Activated CD4-positive, alpha-beta memory T cell treated with anti-CD3 and anti-CD28 coated beads, Interleukin-2, amount 10 ng/mL, durations not matched to agents 7 days and 5 days (primary cell): ENCODE data around the gene CEP70. TPM values are rescaled to one million over a fixed set of nuclear protein-coding genes. Genes with fewer than 3 reads are reported as not detected.
"Not testable (repeated sequence)": the region's sequence is repeated elsewhere in the genome, so short reads cannot be mapped to it uniquely, and the experiment has no call there.

Experiments used
- CTCF ChIA-PET: fragments of 350-600 bp; sonication (Branson Sonifier 250); formaldehyde crosslinking; loops from one replicate; lab custom pipeline; 2021; ENCODE audit warnings: antibody characterized with exemption, inconsistent platforms; lab: Charles Lee
- POLR2A ChIA-PET: fragments of 350-600 bp; sonication (Branson Sonifier 250); formaldehyde crosslinking; loops from one replicate; lab custom pipeline; 2021; ENCODE audit warnings: antibody characterized with exemption; lab: Charles Lee
- DNase-seq: peaks from one replicate; pipeline ENCODE4 v3.0.0-alpha.2; 2020
- H3K27ac Mint-ChIP-seq: one replicate; pipeline ENCODE4 v1.8.0; 2021; ENCODE audit warnings: mild to moderate bottlenecking, mixed read lengths
- H3K27me3 Mint-ChIP-seq: one replicate; pipeline ENCODE4 v1.8.0; 2021; ENCODE audit warnings: mixed read lengths
- H3K36me3 Mint-ChIP-seq: one replicate; pipeline ENCODE4 v1.8.0; 2021; ENCODE audit warnings: low read depth, mixed read lengths
- H3K4me1 Mint-ChIP-seq: one replicate; pipeline ENCODE4 v1.8.0; 2021; ENCODE audit warnings: mixed read lengths
- H3K4me3 Mint-ChIP-seq: one replicate; pipeline ENCODE4 v1.8.0; 2021; ENCODE audit warnings: mild to moderate bottlenecking, mixed read lengths
- H3K9me3 Mint-ChIP-seq: one replicate; pipeline ENCODE4 v1.8.0; 2021; ENCODE audit warnings: mixed read lengths
- total RNA-seq, 2 experiments: library from RNA; stranded (reverse); gene quantifications; one replicate each; pipeline ENCODE4 v1.2.3, GENCODE V29; 2021

CEP70 gene
- total RNA-seq, 2 experiments from 2014 or later = 9.0 to 9.6 TPM

DNA sequence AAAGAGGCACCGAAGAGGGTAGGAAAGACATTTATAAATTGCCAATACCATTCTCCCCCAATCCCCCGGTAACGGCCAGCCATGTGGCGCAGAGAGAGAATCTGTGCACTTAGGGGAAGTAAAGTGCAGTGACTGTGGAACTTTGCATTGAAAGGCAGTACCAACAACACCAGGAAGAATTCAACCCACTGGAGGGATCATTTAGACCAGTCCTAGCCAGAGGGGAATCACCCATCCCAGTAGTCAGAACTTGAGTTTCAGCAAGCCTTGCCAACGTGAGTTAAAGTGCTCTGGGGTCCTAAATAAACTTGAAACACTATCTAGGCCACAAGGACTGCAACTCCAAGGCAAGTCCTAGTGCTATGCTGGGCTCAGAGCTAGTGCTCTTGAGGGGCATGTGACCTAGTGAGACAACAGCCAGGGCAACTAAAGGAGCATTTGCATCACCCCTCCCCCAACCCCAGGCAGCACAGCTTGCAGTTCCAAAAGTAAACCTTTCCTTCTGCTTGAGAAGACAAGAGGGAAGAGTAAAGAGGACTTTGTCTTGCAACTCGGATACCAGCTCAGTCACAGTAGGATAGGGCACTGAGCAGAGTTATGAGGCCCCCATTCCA is 15.0 kb downstream of the CEP70 start:
- CTCF ChIA-PET = interaction anchor here (2.6 kb wide), 1 partner anchor 15 kb away, joined by 13 read pairs; the partner anchor contains the start of gene CEP70
- H3K27me3 Mint-ChIP-seq = no peaks in the 10 kb centered on the region

DNA sequence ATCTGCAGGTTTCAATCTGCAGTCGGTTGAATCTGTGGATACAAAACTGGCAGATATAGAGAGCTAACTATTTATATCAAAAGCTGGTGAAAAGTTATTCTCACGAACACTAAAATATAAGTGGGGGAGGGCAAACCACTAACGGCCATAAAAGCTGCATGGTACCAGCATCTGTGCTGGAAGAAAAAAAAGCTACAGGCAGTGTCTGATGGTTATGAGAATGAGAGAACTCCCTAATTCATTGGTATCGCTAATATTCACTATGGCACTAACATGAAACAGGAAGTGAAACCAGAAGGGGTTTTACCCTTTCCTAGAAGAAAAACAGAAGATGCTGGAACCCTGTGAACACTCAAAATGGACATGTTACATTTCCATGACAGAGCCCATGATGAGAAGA is 15.9 kb downstream of the CEP70 start:
- POLR2A ChIA-PET = interaction anchor here (0.8 to 1.7 kb wide), 2 partner anchors 16 to 18 kb away, joined by 4 read pairs; partner anchors contain the start of gene CEP70
- no peak overlapping the region for H3K27ac Mint-ChIP-seq
- H3K36me3 Mint-ChIP-seq = peaks cover 15% of the 10 kb centered on the region
- DNase-seq = no peak
- peaks cover under 1% of the 10 kb centered on the region for H3K27me3 Mint-ChIP-seq
- H3K4me1 Mint-ChIP-seq = peaks cover 14% of the 10 kb centered on the region
- CTCF ChIA-PET = interaction anchor here (2.6 kb wide), 1 partner anchor 16 kb away, joined by 13 read pairs; the partner anchor contains the start of gene CEP70
- peaks cover 12% of the 10 kb centered on the region for H3K9me3 Mint-ChIP-seq
- H3K4me3 Mint-ChIP-seq = no peak overlapping the region

More for the DNA sequence above, 15.0 kb downstream of the CEP70 start:
- peaks cover 15% of the 10 kb centered on the region for H3K36me3 Mint-ChIP-seq
- H3K27ac Mint-ChIP-seq = no peak overlapping the region
- no peak overlapping the region for H3K4me3 Mint-ChIP-seq
- H3K4me1 Mint-ChIP-seq = peaks cover 20% of the 10 kb centered on the region
- POLR2A ChIA-PET = no interaction called here
- peaks cover 4% of the 10 kb centered on the region for H3K9me3 Mint-ChIP-seq
- DNase-seq = no peak

DNA sequence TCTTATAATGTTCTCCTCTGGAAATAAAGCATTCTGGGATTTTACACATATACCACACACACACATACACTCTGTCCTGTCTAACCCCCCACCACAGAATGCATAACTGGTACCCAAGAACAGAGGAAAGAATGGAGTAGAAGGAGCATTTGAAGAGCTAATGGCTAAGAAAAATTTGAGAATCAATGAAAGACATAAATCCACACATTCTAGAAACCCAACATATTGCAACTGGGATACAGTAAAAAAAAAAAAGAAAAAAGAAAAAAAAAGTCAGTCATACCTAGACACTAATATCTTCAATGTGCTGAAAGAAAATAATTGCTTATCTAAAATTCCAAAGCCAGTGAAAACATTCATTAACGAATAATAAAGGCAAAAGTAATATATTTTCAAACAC is 20.9 kb downstream of the CEP70 start:
- POLR2A ChIA-PET = no interaction called here
- no peak overlapping the region for H3K27ac Mint-ChIP-seq
- peaks cover 20% of the 10 kb centered on the region for H3K36me3 Mint-ChIP-seq
- DNase-seq = no peak
- H3K4me1 Mint-ChIP-seq = peaks cover 20% of the 10 kb centered on the region
- H3K4me3 Mint-ChIP-seq = no peak overlapping the region
- CTCF ChIA-PET = no interaction called here
- peaks cover 14% of the 10 kb centered on the region for H3K9me3 Mint-ChIP-seq
- peaks cover 5% of the 10 kb centered on the region for H3K27me3 Mint-ChIP-seq

DNA sequence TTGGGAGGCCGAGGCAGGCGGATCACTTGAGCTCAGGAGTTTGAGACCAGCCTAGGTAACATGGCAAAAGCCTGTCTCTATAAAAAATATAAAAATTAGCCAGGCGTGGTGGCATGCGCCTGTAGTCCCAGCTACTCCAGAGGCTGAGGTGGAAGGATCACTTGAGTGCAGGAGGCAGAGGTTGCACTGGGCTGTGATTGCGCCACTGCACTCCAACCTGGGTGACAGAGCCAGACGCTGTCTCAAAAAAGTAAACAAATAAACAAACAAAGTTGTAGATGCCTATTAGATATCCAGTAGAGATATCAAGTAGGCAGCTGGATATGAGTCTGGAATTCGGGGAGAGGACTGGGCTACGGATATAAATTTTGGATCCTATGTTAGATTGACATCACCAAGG is 24.4 kb downstream of the CEP70 start:
- H3K9me3 Mint-ChIP-seq, H3K4me1 Mint-ChIP-seq, POLR2A ChIA-PET, H3K4me3 Mint-ChIP-seq, H3K27me3 Mint-ChIP-seq, H3K27ac Mint-ChIP-seq, DNase-seq: not testable (repeated sequence)
- H3K36me3 Mint-ChIP-seq = peaks cover 14% of the 10 kb centered on the region
- CTCF ChIA-PET = interaction anchor here (1.2 kb wide), 1 partner anchor 346 kb away, joined by 3 read pairs; no protein-coding TSS in a partner anchor

DNA sequence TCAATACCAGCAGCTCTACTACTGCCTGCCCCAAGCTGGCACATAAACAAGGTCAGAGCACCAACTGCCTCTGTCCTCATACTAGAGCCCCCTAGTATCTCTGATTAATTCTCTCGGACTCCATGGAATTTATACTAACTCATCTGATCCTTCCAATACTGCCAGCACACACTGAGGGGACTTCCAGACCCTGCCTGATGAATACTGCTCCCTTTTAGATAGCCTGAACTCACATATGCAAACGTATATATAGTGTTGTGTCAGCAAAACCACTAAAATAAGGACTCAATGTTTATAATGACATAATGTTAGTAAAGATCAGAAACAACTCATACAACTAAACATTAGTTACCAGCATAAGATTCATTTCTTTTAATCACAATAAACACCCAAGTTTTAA is 25.0 kb downstream of the CEP70 start:
- H3K4me3 Mint-ChIP-seq = no peak overlapping the region
- H3K4me1 Mint-ChIP-seq = peaks cover 10% of the 10 kb centered on the region
- H3K9me3 Mint-ChIP-seq = peaks cover 10% of the 10 kb centered on the region
- POLR2A ChIA-PET = interaction anchor here (0.6 kb wide), 1 partner anchor 20 kb away, joined by 3 read pairs; no protein-coding TSS in a partner anchor
- no peak overlapping the region for H3K27ac Mint-ChIP-seq
- peaks cover 14% of the 10 kb centered on the region for H3K36me3 Mint-ChIP-seq
- no peak for DNase-seq
- H3K27me3 Mint-ChIP-seq = peaks cover 5% of the 10 kb centered on the region
- CTCF ChIA-PET = no interaction called here

DNA sequence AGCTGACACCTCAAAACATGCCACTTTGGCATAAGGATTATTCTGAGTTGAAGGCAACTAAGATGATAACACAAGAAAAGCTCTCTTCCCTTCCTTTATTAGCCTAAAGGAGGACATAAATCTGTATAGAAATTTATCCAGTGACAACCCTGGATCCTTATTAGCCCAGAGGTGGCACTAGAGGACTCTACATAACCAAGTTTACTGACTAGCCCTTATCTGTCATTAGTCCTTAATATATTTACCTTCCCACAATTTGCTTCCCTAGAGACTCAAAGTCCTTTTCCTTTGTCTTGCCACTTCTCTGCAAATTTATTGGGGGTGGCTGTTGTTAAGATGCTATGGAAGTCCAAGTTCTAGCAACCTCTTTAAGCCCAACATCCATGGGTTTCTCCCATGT is 26.7 kb downstream of the CEP70 start:
- no peaks in the 10 kb centered on the region for H3K9me3 Mint-ChIP-seq
- no peak overlapping the region for H3K27ac Mint-ChIP-seq
- H3K36me3 Mint-ChIP-seq = peaks cover 10% of the 10 kb centered on the region
- no peak overlapping the region for H3K4me3 Mint-ChIP-seq
- peaks cover 10% of the 10 kb centered on the region for H3K4me1 Mint-ChIP-seq
- H3K27me3 Mint-ChIP-seq = peaks cover 3% of the 10 kb centered on the region
- ChIA-PET POLR2A (no interaction called here), CTCF (no interaction called here)
- no peak for DNase-seq

DNA sequence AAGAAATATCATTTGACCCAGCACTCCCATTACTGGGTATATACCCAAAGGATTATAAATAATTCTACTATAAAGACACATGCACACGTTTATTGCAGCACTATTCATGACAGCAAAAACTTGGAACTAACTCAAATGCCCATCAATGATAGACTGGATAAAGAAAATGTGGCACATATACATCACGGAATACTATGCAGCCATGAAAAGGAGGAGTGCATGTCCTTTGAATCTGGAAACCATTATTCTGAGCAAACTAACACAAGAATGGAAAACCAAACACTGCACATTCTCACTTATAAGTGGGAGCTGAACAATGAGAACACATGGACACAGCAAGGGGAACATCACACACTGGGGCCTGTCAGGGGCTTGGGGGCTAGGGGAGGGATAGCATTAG is 27.8 kb downstream of the CEP70 start:
- H3K27ac Mint-ChIP-seq, H3K4me1 Mint-ChIP-seq, H3K4me3 Mint-ChIP-seq, H3K27me3 Mint-ChIP-seq, H3K9me3 Mint-ChIP-seq, CTCF ChIA-PET, DNase-seq, POLR2A ChIA-PET, H3K36me3 Mint-ChIP-seq: not testable (repeated sequence)

DNA sequence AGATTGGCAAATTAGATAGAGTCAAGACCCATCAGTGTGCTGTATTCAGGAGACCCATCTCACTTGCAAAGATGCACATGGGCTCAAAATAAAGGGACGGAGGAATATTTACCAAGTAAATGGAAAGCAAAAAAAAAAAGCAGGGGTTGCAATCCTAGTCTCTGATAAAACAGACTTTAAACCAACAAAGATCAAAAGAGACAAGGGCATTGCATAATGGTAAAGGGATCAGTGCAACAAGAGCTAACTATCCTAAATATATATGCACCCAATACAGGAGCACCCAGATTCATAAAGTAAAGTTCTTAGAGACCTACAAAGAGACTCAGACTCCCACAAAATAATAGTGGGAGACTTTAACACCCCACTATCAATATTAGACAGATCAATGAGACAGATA is 31.2 kb downstream of the CEP70 start:
- H3K4me1 Mint-ChIP-seq, CTCF ChIA-PET, H3K4me3 Mint-ChIP-seq, H3K27me3 Mint-ChIP-seq, POLR2A ChIA-PET, H3K27ac Mint-ChIP-seq, DNase-seq: not testable (repeated sequence)
- H3K36me3 Mint-ChIP-seq = peaks cover 17% of the 10 kb centered on the region
- peaks cover 15% of the 10 kb centered on the region for H3K9me3 Mint-ChIP-seq

DNA sequence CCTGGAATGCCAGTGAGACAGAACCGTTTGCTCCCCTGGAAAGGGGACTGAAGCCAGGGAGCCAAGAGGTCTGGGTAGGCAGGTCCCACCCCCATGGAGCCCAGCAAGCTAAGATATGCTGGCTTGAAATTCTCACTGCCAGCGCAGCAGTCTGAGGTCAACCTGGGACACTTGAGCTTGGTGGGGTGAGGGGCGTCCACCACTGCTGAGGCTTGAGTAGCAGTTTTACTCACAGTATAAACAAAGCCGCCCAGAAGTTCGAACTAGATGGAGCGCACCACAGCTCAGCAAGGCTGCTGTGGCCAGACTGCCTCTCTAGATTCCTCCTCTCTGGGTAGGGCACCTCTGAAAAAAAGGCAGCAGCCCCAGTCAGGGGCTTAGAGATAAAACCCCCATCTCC is 33.6 kb downstream of the CEP70 start:
- Mint-ChIP-seq H3K4me3 (no peak overlapping the region), H3K27me3 (no peaks in the 10 kb centered on the region), H3K4me1 (no peaks in the 10 kb centered on the region), H3K36me3 (peaks cover 20% of the 10 kb centered on the region), H3K9me3 (peaks cover 22% of the 10 kb centered on the region), H3K27ac (no peak overlapping the region)
- POLR2A ChIA-PET = interaction anchor here (1.1 kb wide), 1 partner anchor 17 kb away, joined by 4 read pairs; no protein-coding TSS in a partner anchor
- CTCF ChIA-PET = no interaction called here
- DNase-seq = no peak

DNA sequence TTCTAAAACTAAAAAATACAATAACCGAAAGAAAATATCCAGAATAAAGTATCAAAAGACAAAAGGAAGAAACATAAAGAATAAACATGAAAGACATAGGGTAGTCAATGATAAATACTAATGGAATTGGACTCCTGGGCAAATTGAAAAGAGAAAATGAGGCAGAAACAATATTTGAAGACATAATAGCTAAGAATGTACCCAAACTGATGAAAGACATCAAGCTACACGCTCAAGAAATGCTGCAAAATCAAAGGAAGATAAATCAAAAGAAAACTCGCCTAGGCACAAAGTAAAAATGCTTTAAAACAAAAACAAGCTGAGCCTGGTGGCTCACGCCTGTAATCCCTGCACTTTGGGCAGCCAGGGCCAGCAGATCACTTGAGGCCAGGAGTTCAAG is 34.9 kb downstream of the CEP70 start:
- no peak for DNase-seq
- Mint-ChIP-seq H3K36me3 (peaks cover 20% of the 10 kb centered on the region), H3K9me3 (peaks cover 24% of the 10 kb centered on the region), H3K27ac (no peak overlapping the region), H3K4me1 (no peaks in the 10 kb centered on the region), H3K4me3 (no peak overlapping the region), H3K27me3 (no peaks in the 10 kb centered on the region)
- ChIA-PET POLR2A (no interaction called here), CTCF (no interaction called here)

DNA sequence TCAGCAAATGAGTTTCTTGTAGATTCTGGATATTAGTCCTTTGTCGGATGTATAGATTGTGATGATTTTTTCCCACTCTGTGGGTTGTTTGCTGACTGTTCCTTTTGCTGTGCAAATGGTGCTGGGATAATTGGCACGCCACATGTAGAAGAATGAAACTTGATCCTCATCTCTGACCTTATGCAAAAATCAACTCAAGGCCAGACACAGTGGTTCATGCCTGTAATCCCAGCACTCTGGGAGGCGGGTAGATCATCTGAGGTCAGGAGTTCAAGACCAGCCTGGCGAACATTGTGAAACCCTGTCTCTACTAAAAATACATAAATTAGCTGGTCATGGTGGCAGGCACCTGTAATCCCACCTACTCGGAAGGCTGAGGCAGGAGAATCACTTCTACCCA is 39.3 kb downstream of the CEP70 start:
- H3K9me3 Mint-ChIP-seq = peaks cover 37% of the 10 kb centered on the region
- H3K36me3 Mint-ChIP-seq = peaks cover 29% of the 10 kb centered on the region

DNA sequence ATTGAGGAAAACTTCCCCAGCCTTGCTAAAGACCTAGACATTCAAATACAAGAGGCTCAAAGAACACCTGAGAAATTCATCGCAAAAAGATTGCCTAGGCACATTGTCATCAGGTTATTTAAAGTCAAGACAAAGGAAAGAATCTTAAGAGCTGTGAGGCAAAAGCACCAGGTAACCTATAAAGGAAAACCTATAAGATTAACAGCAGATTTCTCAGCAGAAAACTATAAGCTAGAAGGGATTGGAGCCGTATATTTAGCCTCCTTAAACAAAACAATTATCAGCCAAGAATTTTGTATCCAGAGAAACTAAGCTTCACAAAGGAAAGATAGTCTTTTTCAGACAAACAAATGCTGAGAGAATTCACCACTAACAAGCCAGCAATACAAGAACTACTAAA is 43.1 kb downstream of the CEP70 start:
- Mint-ChIP-seq H3K36me3 (peaks cover 42% of the 10 kb centered on the region), H3K9me3 (peaks cover 47% of the 10 kb centered on the region)
- H3K27ac Mint-ChIP-seq, POLR2A ChIA-PET, DNase-seq, CTCF ChIA-PET, H3K4me1 Mint-ChIP-seq, H3K4me3 Mint-ChIP-seq, H3K27me3 Mint-ChIP-seq: not testable (repeated sequence)

More for the DNA sequence above, 39.3 kb downstream of the CEP70 start:
- POLR2A ChIA-PET, CTCF ChIA-PET, H3K4me3 Mint-ChIP-seq, H3K4me1 Mint-ChIP-seq, H3K27me3 Mint-ChIP-seq, H3K27ac Mint-ChIP-seq, DNase-seq: not testable (repeated sequence)

DNA sequence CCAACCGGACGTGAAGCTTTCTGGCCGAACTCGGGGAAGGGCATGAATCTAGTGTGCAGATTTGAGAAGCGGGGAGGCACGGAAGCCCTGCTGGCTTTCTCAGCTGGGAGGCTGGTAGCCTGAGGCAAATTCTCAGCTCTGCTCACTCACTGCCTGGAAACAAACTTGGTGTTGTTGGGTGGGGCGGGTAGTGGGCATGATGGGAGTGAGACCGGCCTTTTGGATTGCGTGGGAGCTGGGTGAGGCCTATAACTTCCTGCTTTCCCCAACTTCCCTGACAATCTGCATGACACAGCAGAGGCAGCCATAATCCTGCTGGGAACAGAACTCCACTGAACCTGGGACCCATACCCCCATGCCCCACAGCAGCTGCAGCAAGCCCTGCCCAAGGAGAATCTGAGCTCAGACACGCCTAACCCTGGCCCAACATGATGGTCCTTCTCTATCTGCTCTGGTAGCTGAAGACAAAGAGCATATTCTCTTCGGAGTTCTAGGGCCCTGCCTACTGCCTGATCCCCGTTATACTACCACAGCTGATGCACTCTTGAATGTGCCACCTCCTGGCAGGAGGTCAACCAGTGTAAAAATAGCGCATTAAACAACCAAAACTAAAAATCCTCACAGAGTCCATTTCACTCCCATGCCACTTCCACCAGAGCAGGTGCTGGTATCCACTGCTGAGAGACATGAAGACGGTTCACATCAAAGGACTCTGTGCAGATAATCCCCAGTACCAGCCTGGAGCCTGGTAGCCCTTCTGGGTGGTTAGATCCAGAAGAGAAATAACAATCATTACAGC is 44.7 kb downstream of the CEP70 start:
- DNase-seq = no peak
- POLR2A ChIA-PET = interaction anchor here (0.6 kb wide), 1 partner anchor 20 kb away, joined by 3 read pairs; no protein-coding TSS in a partner anchor
- peaks cover 47% of the 10 kb centered on the region for H3K36me3 Mint-ChIP-seq
- H3K27ac Mint-ChIP-seq = no peak overlapping the region
- H3K27me3 Mint-ChIP-seq = no peaks in the 10 kb centered on the region
- H3K4me1 Mint-ChIP-seq = peaks cover 9% of the 10 kb centered on the region
- H3K4me3 Mint-ChIP-seq = no peak overlapping the region
- peaks cover 50% of the 10 kb centered on the region for H3K9me3 Mint-ChIP-seq
- CTCF ChIA-PET = no interaction called here
